Measurements from ENCODE around the gene TNNT3. TPM values are rescaled to one million over a fixed set of nuclear protein-coding genes. Genes with fewer than 3 reads are reported as not detected.

The TNNT3 gene
- total RNA-seq, 2 donors from 2014 or later = 4.5 to 8.4 TPM

DNA sequence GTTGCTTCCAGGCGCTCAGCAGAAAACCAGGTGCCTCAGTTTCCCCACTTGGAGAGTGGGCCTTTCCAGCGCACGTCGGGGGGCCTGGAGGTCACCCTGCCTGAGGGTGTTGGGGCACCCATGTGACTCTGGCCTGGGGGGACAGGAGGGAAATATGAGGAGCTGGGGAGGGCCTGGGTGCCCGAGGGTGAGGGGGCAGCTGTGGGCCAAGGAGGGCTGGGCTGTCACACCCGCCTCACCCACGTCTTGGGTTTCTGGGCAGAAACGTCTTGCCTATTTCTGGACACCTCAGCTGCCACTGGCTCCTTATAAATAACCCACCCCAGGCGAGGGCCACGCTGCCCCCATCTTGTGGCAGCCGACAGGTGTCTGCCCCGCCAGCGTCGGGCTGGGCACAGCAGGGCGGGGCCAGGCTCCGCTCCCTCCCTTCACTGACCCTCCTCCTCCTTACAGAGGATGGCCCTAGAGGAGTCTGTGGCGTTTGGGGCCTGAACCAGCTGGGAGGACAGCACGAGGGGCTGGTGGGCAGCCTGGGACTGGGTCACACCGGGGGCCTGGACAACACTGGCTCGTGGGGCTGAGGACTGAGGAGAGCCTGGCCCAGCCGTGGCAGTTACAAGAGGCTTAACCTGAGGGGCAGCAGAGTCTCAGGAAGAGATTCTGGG lies 1.5 kb downstream of the TNNT3 start:
- Histone ChIP-seq H3K27me3 (replicated peaks; ENCODE audit: insufficient read depth) (no peaks in the 10 kb centered on the region), H3K4me3 (no peak overlapping the region), H3K27ac (no peak overlapping the region), H3K36me3 (no peaks in the 10 kb centered on the region), H3K4me1 (replicated peaks) (no peaks in the 10 kb centered on the region), H3K9me3 (no peaks in the 10 kb centered on the region)
- TF ChIP-seq, protein P1, sequence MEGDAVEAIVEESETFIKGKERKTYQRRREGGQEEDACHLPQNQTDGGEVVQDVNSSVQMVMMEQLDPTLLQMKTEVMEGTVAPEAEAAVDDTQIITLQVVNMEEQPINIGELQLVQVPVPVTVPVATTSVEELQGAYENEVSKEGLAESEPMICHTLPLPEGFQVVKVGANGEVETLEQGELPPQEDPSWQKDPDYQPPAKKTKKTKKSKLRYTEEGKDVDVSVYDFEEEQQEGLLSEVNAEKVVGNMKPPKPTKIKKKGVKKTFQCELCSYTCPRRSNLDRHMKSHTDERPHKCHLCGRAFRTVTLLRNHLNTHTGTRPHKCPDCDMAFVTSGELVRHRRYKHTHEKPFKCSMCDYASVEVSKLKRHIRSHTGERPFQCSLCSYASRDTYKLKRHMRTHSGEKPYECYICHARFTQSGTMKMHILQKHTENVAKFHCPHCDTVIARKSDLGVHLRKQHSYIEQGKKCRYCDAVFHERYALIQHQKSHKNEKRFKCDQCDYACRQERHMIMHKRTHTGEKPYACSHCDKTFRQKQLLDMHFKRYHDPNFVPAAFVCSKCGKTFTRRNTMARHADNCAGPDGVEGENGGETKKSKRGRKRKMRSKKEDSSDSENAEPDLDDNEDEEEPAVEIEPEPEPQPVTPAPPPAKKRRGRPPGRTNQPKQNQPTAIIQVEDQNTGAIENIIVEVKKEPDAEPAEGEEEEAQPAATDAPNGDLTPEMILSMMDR (IDR thresholded peaks at IDR 0.05) = no peak
- TF ChIP-seq POLR2A (IDR thresholded peaks at IDR 0.05) (no peak), POLR2AphosphoS5 (IDR thresholded peaks at IDR 0.05) (no peak)
- 81% methylated on average over 21 of the region's 21 CpGs for whole genome bisulfite sequencing
- intact Hi-C loops (cut with DNase I) = loop anchor here (10.0 kb wide), 2 partner anchors 226 to 234 kb away; partner anchors contain the start of gene KRTAP5-6
- no peak for DNase-seq (ENCODE audit: low spot score)

GRCh38 chr11:1921574-1922141 lies 2.2 kb downstream of the TNNT3 start:
- 61% methylated on average over 18 of the region's 18 CpGs for WGBS
- TF ChIP-seq POLR2AphosphoS5 (IDR thresholded peaks at IDR 0.05) (no peak), POLR2A (IDR thresholded peaks at IDR 0.05) (no peak)
- TF ChIP-seq, protein P1 (IDR thresholded peaks at IDR 0.05) = no peak
- no peaks in the 10 kb centered on the region for H3K9me3 ChIP-seq
- H3K36me3 ChIP-seq = no peaks in the 10 kb centered on the region
- no peaks in the 10 kb centered on the region for H3K4me1 ChIP-seq (replicated peaks)
- no peak overlapping the region for H3K4me3 ChIP-seq
- H3K27ac ChIP-seq = no peak overlapping the region
- no peak for DNase-seq (ENCODE audit: low spot score)
- intact Hi-C loops (cut with DNase I) = loop anchor here (10.0 kb wide), 2 partner anchors 227 to 233 kb away; partner anchors contain the start of gene KRTAP5-6
- no peaks in the 10 kb centered on the region for H3K27me3 ChIP-seq (replicated peaks; ENCODE audit: insufficient read depth)

- Histone ChIP-seq H3K4me3 (no peak overlapping the region), H3K4me1 (replicated peaks) (no peaks in the 10 kb centered on the region), H3K27me3 (replicated peaks; ENCODE audit: insufficient read depth) (no peaks in the 10 kb centered on the region), H3K36me3 (no peaks in the 10 kb centered on the region), H3K9me3 (no peaks in the 10 kb centered on the region), H3K27ac (no peak overlapping the region)
- intact Hi-C loops (cut with DNase I) = loop anchor here (10.0 kb wide), 2 partner anchors 228 to 232 kb away; partner anchors contain the start of gene KRTAP5-6
- 70% methylated on average over 14 of the region's 14 CpGs for WGBS
- no peak for DNase-seq (ENCODE audit: low spot score)
- TF ChIP-seq POLR2AphosphoS5 (IDR thresholded peaks at IDR 0.05) = no peak
- TF ChIP-seq POLR2A (IDR thresholded peaks at IDR 0.05) = no peak
- TF ChIP-seq, protein P1 (IDR thresholded peaks at IDR 0.05) = no peak
Observed at GRCh38 chr11:1922481-1923081, 3.1 kb downstream of the TNNT3 start.

- Histone ChIP-seq H3K36me3 (no peaks in the 10 kb centered on the region), H3K27ac (no peak overlapping the region), H3K4me1 (replicated peaks) (no peaks in the 10 kb centered on the region), H3K9me3 (no peaks in the 10 kb centered on the region), H3K4me3 (no peak overlapping the region), H3K27me3 (replicated peaks; ENCODE audit: insufficient read depth) (no peaks in the 10 kb centered on the region)
- intact Hi-C loops (cut with DNase I) = loop anchor here (10.0 kb wide), 2 partner anchors 229 to 231 kb away; partner anchors contain the start of gene KRTAP5-6
- DNase-seq (ENCODE audit: low spot score) = no peak
- WGBS = 92% methylated on average over 21 of the region's 22 CpGs
- no peak for TF ChIP-seq POLR2A (IDR thresholded peaks at IDR 0.05)
- TF ChIP-seq, protein P1 (IDR thresholded peaks at IDR 0.05) = no peak
- no peak for TF ChIP-seq POLR2AphosphoS5 (IDR thresholded peaks at IDR 0.05)
Observed at GRCh38 chr11:1923201-1923956, 3.9 kb downstream of the TNNT3 start.

Measured in prostate gland (tissue), 2 donors.